Measurements from ENCODE around the gene NAA10.

The NAA10 gene

DNA sequence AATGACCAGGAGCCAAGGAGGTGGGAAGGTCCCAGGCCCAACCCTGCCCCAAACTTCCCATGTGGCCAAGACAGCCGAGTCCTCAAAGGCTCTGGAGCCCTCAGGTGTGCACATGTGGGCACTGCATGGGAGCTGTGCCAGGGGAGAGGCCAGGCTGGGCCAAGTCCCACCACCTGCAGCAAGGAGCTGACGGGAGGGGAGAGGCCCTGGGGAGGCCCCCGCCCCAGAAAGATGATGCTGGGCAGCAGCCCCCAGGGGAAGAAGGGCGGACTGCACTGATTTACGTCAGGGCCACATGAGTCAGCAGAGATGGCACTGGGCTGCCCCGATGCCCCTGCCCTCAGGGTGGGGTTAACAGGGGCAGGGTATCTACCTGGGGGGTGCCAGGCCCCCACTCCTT lies 50.2 kb downstream of the NAA10 start:
- DNase-seq: no peak

DNA sequence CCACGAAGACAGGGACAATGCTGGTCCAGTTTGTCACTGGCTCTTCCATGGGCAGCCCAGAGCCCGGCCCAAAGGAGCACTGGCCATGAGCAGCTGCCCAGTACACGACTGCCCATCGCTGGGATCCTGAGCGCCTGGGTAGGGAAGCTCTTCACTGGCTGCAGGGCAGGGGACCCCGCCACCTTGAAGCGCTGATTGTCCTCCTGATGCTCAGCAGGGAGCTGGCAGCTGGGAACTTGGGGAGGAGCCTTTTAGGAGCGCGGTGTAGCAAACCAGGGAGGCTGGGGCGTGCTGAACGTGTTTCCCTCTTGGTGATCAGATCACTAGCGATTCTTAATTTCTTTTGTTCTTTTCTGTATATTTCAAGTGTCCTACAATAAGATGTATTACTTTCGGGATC lies 50.7 kb downstream of the NAA10 start:
- DNase-seq: no peak

DNA sequence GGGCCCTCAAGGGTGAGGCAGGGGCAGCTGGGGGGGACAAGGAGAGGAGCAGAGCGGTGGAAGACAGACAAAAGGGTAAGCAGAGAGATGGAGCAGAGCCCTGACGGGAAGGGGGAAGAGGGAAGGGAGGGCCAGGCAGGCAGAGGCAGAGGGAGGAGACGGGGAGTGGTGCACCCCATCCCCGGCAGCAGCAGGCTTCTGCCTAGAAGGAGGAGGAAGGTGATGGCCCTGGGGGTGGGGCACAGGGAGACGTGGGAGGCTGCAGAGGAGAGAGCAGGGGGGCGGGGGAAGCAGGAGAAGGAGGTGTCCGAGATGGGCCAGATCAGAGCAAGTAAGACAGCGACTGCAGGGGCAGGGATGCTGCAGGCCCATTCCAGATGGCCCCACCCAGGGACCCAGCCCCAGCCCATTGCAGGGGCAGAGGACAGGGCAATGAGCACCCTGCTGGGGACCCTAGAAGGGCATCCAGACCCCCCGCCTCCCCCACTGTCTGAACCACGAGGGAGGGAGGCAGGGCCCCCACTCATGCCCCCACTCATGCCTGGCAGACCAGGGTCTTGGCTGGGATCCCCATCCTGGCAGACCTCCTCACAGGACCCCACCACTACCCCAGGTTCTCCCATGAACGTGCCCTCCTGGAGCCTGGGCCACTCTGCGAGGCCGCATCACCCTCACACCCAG lies 51.5 kb downstream of the NAA10 start:
- no peak for DNase-seq

DNA sequence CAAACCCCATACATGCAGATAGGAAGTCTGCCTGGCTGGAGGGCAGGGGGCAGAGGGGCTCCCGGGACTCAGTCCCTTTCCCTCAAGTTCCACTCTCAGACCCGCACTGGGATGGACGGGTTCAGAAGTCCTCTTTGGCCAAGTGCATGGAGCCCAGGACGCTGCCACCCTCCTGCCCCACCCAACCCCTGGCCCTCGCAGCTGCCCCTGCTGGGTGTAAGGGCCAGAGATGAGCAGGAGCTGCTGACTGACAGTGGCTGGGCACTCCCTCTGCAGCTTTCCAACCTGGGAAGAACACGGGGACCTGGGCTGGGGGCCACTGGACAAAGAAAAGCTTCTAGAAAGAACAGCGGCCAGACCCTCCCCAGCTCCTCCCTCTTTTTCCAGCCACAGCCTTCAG lies 52.3 kb downstream of the NAA10 start:
- DNase-seq: no peak

DNA sequence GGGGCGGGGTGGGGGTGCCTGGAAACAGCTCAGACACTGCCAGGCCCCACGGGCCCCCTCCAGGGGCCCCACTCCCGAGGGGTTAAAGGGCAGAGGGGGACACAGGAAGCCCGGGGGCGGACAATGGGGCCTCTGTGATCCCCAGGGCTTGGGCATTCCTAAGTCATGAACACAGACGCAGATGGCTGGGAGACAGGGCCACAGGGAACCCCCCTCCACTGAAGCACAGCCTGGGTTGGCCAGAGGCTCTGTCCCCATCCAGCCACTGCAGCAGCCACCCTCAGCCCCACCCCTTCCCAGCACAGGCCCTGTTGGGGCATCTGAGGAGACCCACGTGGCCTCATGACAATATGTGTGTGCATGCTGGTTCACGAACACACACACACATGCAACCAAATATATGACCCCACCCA lies 52.7 kb downstream of the NAA10 start:
- DNase-seq: no peak

DNA sequence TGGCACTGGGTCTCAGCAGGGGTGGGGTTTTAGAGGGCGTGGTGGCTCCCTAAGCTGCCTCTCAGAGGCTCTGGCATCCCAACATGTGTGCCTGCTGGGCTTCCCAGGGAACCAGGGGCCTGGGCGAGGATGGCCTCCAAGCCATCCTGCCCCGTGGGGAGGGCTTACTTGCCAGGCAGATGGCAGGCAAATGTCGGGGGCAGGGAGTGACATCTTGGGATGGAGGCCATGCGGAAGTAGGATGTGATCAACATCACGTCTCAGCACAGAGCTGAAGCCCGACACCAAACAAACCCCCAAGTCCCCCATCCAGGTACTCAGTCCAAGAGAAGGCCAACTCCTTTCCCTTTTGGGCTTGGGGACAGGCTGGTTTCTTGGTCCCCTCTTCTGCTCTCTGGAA lies 53.6 kb downstream of the NAA10 start:
- no peak for DNase-seq

DNA sequence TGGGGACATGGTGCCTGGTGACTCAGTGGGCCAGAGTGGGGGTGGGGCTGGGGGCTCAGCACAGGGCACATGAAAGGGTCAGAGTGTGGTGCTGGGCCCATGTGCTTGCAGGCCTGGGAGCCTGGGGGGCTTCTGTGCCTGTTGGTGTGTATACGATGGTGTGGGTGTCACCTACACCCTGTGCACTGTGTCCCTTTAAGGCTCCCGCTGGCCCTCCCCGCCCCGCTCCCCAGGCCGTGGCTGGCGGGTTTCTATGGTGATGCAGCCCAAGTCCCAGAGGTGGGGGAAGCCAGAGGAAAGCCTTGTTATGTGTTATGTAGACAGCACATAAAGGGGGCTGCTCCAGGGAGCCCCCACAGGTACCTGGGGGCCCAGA lies 54.4 kb downstream of the NAA10 start:
- DNase-seq: no peak

DNA sequence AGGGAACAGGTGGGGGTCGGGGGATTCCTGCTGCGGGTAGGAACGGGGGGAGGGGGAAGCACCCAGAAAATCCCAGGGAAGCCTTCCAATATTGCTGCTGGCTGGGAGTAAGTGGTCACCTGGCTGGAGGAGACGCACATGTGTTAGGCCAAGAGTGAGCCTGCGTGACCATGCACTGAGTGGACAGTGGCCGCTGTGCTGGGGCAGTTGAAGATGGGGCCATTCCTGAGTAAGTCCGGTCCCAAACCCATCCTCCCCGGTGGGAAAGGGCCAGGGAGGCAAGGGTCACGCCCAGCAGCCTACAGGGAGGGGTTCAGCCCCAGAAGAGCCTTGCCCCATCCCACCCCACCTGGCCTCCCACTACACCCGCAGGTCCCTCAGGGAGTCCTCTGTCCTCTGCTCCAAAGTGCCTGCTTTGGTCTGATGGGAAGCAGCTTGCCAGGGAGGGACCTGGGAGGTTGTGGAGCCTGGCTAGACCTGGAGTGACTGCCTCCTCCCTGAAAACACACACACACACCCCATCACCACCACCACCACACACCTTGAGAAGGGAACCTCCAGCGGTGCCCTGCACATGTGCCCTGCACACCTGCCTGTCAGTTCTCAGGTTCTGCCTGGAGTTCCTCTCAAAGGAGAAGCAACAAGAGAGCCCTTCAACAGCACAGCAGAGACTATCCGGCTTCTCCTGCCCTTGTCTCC lies 54.9 kb downstream of the NAA10 start:
- DNase-seq: no peak
